K562 (cell line): ENCODE measurements around the gene TGM5. TPM values are rescaled to one million over a fixed set of nuclear protein-coding genes. Genes with fewer than 3 reads are reported as not detected.
A peak's percentile ranks its signal among the peaks of the same experiment; 100 is the strongest.
"Not testable (repeated sequence)": the region's sequence is repeated elsewhere in the genome, so short reads cannot be mapped to it uniquely, and the experiment has no call there.

ENCODE experiments used
- ATAC-seq: fragments of 200-7000 bp; cut with Tn5 transposase; 3 replicates; pipeline ENCODE4 v1.9.1; 2020; ENCODE audit warnings: moderate library complexity
- BruUV-seq: library from RNA; stranded (reverse); fragments of 400-500 nt; replicated peaks from 2 replicates; lab custom pipeline; 2021; lab: Mats Ljungman, UMichigan
- CTCF ChIA-PET: fragments of 300-600 bp; formaldehyde crosslinking; extraction: SDS; loops from one replicate; lab custom pipeline; 2021; ENCODE audit warnings: low intra/inter-chr PET ratio; lab: Yijun Ruan, JAX
- POLR2A ChIA-PET: fragments of 300-600, 350-650 bp; sonication (Branson Sonifier 250); formaldehyde crosslinking; extraction: SDS; loops from one replicate; lab custom pipeline; 2021; ENCODE audit warnings: antibody characterized with exemption, inconsistent platforms; lab: Yijun Ruan, JAX
- DNase-seq, 4 experiments: peaks; one replicate each; pipeline versions ENCODE4 v3.0.0 to v3.0.0-alpha.2; 2011 to 2018; ENCODE audit warnings: low spot score in 3 of 4, mixed read lengths in 3 of 4; ENCODE audit errors: extremely low read depth in 1 of 4
- FAIRE-seq: peaks from 2 replicates; lab custom pipeline; 2011; peaks lifted over from hg19 to GRCh38; lab: Jason Lieb, UNC
- H2AFZ ChIP-seq: 2 replicates; pipeline ENCODE4 v1.6.0; 2011; ENCODE audit warnings: low read depth, low read length, control low read depth, inconsistent platforms
- H3K27ac ChIP-seq: fragments of 200-600 bp; 3 replicates; pipeline ENCODE4 v1.8.0; 2011; ENCODE audit warnings: low read depth, mild to moderate bottlenecking, control low read depth, inconsistent platforms, low read length, moderate library complexity, mixed read lengths; ENCODE audit errors: extremely low read depth
- H3K27me3 ChIP-seq, 2 experiments: fragments of 300-600 bp in 1 of 2; 2 replicates in 1 of 2; 3 replicates in 1 of 2; pipeline versions ENCODE4 v1.6.0 to v1.8.0; 2011; ENCODE audit warnings: inconsistent platforms in 2 of 2, low read length in 2 of 2, mild to moderate bottlenecking in 1 of 2, mixed read lengths in 1 of 2, moderate library complexity in 1 of 2; ENCODE audit not compliant: control insufficient read depth in 2 of 2, insufficient read depth in 2 of 2
- H3K36me3 ChIP-seq: fragments of 300-600 bp; 3 replicates; pipeline ENCODE4 v1.8.0; 2011; ENCODE audit warnings: mild to moderate bottlenecking, low read length, inconsistent platforms; ENCODE audit not compliant: control insufficient read depth, insufficient read depth
- H3K4me1 ChIP-seq, 2 experiments: fragments of 200-600 bp in 1 of 2; replicated peaks in 1 of 2; 2 replicates in 1 of 2; 3 replicates in 1 of 2; pipeline versions ENCODE4 v1.5.1 to v1.8.0; 2011; ENCODE audit warnings: inconsistent platforms in 2 of 2, low read length in 2 of 2, mild to moderate bottlenecking in 1 of 2, mixed read lengths in 1 of 2, moderate library complexity in 1 of 2; ENCODE audit not compliant: control insufficient read depth in 2 of 2, insufficient read depth in 2 of 2
- H3K4me2 ChIP-seq: 2 replicates; pipeline ENCODE4 v1.6.1; 2011; ENCODE audit warnings: low read length, control low read depth, inconsistent platforms, mixed read lengths; ENCODE audit not compliant: insufficient read depth
- H3K4me3 ChIP-seq: fragments of 200-600 bp; sonication (generic), shearing (Covaris generic); 2 replicates; pipeline ENCODE4 v1.5.1; 2016; ENCODE audit warnings: control low read depth, inconsistent platforms
- H3K79me2 ChIP-seq: fragments of 200-600 bp; 3 replicates; pipeline ENCODE4 v1.8.0; 2011; ENCODE audit warnings: low read length, inconsistent platforms; ENCODE audit not compliant: control insufficient read depth, insufficient read depth
- H3K9ac ChIP-seq, 2 experiments: 2 replicates each; pipeline versions ENCODE4 v1.6.0 to v1.6.1; 2011; ENCODE audit warnings: low read depth in 2 of 2, low read length in 2 of 2, control low read depth in 1 of 2, inconsistent platforms in 1 of 2, mild to moderate bottlenecking in 1 of 2, mixed read lengths in 1 of 2; ENCODE audit not compliant: insufficient read depth in 1 of 2
- H3K9me1 ChIP-seq: one replicate; pipeline ENCODE4 v1.6.0; 2011; ENCODE audit warnings: inconsistent platforms, mild to moderate bottlenecking, low read length, moderate library complexity; ENCODE audit not compliant: control insufficient read depth, insufficient read depth
- H3K9me3 ChIP-seq: replicated peaks from 2 replicates; pipeline ENCODE4 v1.5.1; 2011; ENCODE audit warnings: low read depth, low read length, inconsistent platforms; ENCODE audit not compliant: control insufficient read depth, insufficient read depth
- H4K20me1 ChIP-seq: replicated peaks from 2 replicates; pipeline ENCODE4 v1.6.1; 2011; ENCODE audit warnings: low read length, inconsistent platforms, mixed read lengths; ENCODE audit not compliant: control insufficient read depth, insufficient read depth
- CREM ChIP-seq: IDR thresholded peaks from 2 replicates; pipeline ENCODE4 v1.6.1; 2014; ENCODE audit warnings: antibody characterized with exemption, low read depth
- NR1H2 ChIP-seq: sonication (generic); formaldehyde crosslinking; IDR thresholded peaks from 2 replicates; pipeline ENCODE4 v1.4.0; 2020; ENCODE audit warnings: mild to moderate bottlenecking, missing genetic modification reagents
- TRIM24 ChIP-seq, 2 experiments: fragments of 450-650 bp; IDR thresholded peaks; 2 replicates each; pipeline ENCODE4 v1.6.1; 2016
- WGBS: fragments of 100-300 bp; shearing (Covaris generic); methylation state at CpG from one replicate; pipeline ENCODE4 v1.1.6; 2016; ENCODE audit warnings: low coverage, mixed read lengths; ENCODE audit not compliant: insufficient coverage; ENCODE audit errors: missing lambda C conversion rate; 5-methylcytosine and 5-hydroxymethylcytosine counted together
- in situ Hi-C: fragments of 300-500 bp; cut with MboI; formaldehyde crosslinking; loops from 4 replicates; pipeline ENCODE4 v1.15.0; 2018; ENCODE audit warnings: inconsistent platforms, mixed read lengths
- intact Hi-C: fragments of 100-400 bp; cut with micrococcal nuclease; formaldehyde crosslinking; loops from 2 replicates; pipeline ENCODE4 v1.14.2; 2022
- polyA plus RNA-seq, 8 experiments: library from polyadenylated mRNA; depleted of rRNA in 4 of 8; stranded (reverse) in 5 of 8; unstranded in 3 of 8; fragments of >200 nt; fragmentation: Nextera tagmentation in 2 of 8; fragmentation: Illumina TruSeq in 1 of 8; extraction: Ambion mirVana in 2 of 8; extraction: Trizol in 1 of 8; gene quantifications; 2 replicates each; pipeline versions ENCODE4 v1.2.1 to v1.2.3, GENCODE V29; 2011 to 2014; ENCODE audit warnings: inconsistent platforms in 1 of 8, missing spikeins in 1 of 8
- total RNA-seq, 7 experiments: library from RNA; depleted of rRNA in 6 of 7; stranded (reverse); fragments of >200 nt in 6 of 7; fragmentation: Illumina TruSeq in 2 of 7; extraction: Trizol in 2 of 7; gene quantifications; 2 replicates each; pipeline versions ENCODE4 v1.2.1 to v1.2.3, GENCODE V29; 2011 to 2021; ENCODE audit warnings: low replicate concordance in 1 of 7
- TF ChIP-seq, protein P1 (sequence below), 2 experiments: fragments of 450-650 bp; formaldehyde crosslinking in 1 of 2; IDR thresholded peaks; 2 replicates each; pipeline versions ENCODE4 v1.4.0 to v1.6.1; 2014 to 2020; ENCODE audit warnings: mild to moderate bottlenecking in 2 of 2, borderline replicate concordance in 1 of 2, low read depth in 1 of 2

The TGM5 gene
- total and polyA plus RNA-seq, 9 of the 15 experiments (the other 6 are each of a cell fraction or from before 2014, with no cell fraction given): 0.03 to 0.10 (median 0.07) TPM; not detected in 6

GRCh38 chr15:43225950-43226255 lies 40.8 kb downstream of the TGM5 start:
- BruUV-seq, H4K20me1 ChIP-seq, ATAC-seq, in situ Hi-C loops, DNase-seq, FAIRE-seq, H3K27me3 ChIP-seq, H3K4me3 ChIP-seq, H3K27ac ChIP-seq, H3K36me3 ChIP-seq, H3K9me1 ChIP-seq, H3K79me2 ChIP-seq, H3K4me2 ChIP-seq, H2AFZ ChIP-seq, H3K9me3 ChIP-seq, H3K9ac ChIP-seq: not testable (repeated sequence)
- peaks cover 10 to 28% of the 10 kb centered on the region in 2 experiments; a peak in 4 of 5 replicates for H3K4me1 ChIP-seq
- POLR2A ChIA-PET: interaction anchor here (0.6 to 1.9 kb wide), 10 partner anchors 9 to 504 kb away, joined by 3 to 10 read pairs (median 4); no protein-coding TSS in a partner anchor
- WGBS: 88% methylated on average over 12 of the region's 12 CpGs
- intact Hi-C loops: loop anchor here (1.0 to 2.0 kb wide), 3 partner anchors 17 to 59 kb away; no protein-coding TSS in a partner anchor
- CTCF ChIA-PET: interaction anchor here (0.5 to 2.1 kb wide), 5 partner anchors 43 to 521 kb away, joined by 3 to 15 read pairs (median 4); no protein-coding TSS in a partner anchor

DNA sequence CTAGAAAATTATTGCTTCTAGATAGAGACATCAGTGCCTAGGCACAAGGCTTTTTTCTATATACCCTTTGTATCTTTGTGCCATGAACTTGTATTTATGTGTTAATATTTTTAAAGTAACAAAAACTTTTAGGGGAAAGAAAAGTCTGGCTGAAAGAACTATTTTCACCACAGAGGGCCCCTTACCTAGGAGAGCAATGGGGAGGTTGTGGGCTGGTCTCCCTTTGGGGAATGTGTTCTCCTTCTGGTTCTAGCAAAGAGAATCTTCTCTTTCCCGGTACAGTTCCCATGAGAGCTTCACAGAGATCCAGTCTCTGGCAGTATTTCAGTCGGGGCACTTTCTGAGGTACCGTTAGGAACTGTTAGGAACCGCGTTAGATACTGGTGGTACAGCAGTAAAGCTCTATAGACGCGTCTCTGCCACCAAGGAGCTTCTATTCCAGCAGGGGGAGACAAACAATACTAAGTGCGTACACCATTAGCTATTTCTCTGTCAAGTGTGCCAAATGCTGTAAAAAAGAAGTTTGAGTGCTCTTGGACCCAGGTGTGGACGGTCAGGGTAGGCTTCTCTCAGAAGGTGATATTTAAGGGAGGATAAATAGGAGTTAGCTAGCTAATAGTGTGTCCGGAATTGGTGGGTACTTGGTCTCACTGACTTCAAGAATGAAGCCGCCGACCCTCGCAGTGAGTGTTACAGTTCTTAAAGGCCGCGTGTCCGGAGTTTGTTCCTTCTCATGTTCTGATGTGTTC lies 41.4 kb downstream of the TGM5 start:
- intact Hi-C loops: loop anchor here (1.0 to 2.0 kb wide), 3 partner anchors 17 to 60 kb away; no protein-coding TSS in a partner anchor
- Histone ChIP-seq H3K4me3 (no peak overlapping the region), H3K9me3 (no peaks in the 10 kb centered on the region), H3K36me3 (no peaks in the 10 kb centered on the region), H3K4me2 (no peak overlapping the region), H3K4me1 (peaks cover 14 to 27% of the 10 kb centered on the region in 2 experiments; a peak in 4 of 5 replicates), H2AFZ (peak overlapping the region; percentile 94), H4K20me1 (no peaks in the 10 kb centered on the region), H3K27ac (no peak overlapping the region), H3K9ac (no peak overlapping the region; a peak in 1 of 4 replicates), H3K9me1 (no peaks in the 10 kb centered on the region), H3K79me2 (no peaks in the 10 kb centered on the region), H3K27me3 (no peaks in the 10 kb centered on the region)
- POLR2A ChIA-PET: interaction anchor here (0.6 to 1.9 kb wide), 10 partner anchors 9 to 503 kb away, joined by 3 to 10 read pairs (median 4); no protein-coding TSS in a partner anchor
- FAIRE-seq (peak; percentile 70), ATAC-seq (peak; percentile 84), DNase-seq (peak in 2 of 4 experiments; percentile 56 to 78)
- in situ Hi-C loops: no loop called here
- WGBS: 46% methylated on average over 15 of the region's 16 CpGs
- BruUV-seq: no TSS peak
- CTCF ChIA-PET: interaction anchor here (0.5 to 2.1 kb wide), 4 partner anchors 43 to 521 kb away, joined by 3 to 15 read pairs (median 7); no protein-coding TSS in a partner anchor
- TF ChIP-seq NR1H2 (CRISPR knock-in tag) (no peak), CREM (0 out of 2 replicates have a peak, but pooled peaks have one; percentile 36), TRIM24 (IDR thresholded peaks at IDR 0.05) (0 out of 4 replicates have a peak, but pooled peaks of 1 of the 2 experiments have one; percentile 16)
- TF ChIP-seq, protein P1, sequence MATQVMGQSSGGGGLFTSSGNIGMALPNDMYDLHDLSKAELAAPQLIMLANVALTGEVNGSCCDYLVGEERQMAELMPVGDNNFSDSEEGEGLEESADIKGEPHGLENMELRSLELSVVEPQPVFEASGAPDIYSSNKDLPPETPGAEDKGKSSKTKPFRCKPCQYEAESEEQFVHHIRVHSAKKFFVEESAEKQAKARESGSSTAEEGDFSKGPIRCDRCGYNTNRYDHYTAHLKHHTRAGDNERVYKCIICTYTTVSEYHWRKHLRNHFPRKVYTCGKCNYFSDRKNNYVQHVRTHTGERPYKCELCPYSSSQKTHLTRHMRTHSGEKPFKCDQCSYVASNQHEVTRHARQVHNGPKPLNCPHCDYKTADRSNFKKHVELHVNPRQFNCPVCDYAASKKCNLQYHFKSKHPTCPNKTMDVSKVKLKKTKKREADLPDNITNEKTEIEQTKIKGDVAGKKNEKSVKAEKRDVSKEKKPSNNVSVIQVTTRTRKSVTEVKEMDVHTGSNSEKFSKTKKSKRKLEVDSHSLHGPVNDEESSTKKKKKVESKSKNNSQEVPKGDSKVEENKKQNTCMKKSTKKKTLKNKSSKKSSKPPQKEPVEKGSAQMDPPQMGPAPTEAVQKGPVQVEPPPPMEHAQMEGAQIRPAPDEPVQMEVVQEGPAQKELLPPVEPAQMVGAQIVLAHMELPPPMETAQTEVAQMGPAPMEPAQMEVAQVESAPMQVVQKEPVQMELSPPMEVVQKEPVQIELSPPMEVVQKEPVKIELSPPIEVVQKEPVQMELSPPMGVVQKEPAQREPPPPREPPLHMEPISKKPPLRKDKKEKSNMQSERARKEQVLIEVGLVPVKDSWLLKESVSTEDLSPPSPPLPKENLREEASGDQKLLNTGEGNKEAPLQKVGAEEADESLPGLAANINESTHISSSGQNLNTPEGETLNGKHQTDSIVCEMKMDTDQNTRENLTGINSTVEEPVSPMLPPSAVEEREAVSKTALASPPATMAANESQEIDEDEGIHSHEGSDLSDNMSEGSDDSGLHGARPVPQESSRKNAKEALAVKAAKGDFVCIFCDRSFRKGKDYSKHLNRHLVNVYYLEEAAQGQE (IDR thresholded peaks at IDR 0.05; ENCODE audit: borderline replicate concordance): peak; percentile 83
- TF ChIP-seq, protein P1 (CRISPR knock-in tag; IDR thresholded peaks at IDR 0.05; ENCODE audit: low read depth): no peak
